Esophagus muscularis mucosa (tissue), 4 donors: Measurements from ENCODE around the gene GDF10. TPM values are rescaled to one million over a fixed set of nuclear protein-coding genes. Genes with fewer than 3 reads are reported as not detected.

ENCODE experiments used
- DNase-seq: peaks from one replicate; pipeline ENCODE4 v3.0.0-alpha.2; 2017; ENCODE audit errors: extremely low spot score
- H3K27ac ChIP-seq, 4 donors: fragments of 200-600 bp; sonication (generic); replicated peaks in 1 of 4; 1 replicate in 3 of 4; 2 replicates in 1 of 4; pipeline ENCODE4 v1.5.1; 2016 to 2019; ENCODE audit warnings: mild to moderate bottlenecking in 1 of 4
- H3K27me3 ChIP-seq, 4 donors: fragments of 200-600 bp; sonication (generic); one replicate each; pipeline versions ENCODE4 v1.5.1 to v1.6.0; 2016 to 2019
- H3K36me3 ChIP-seq, 4 donors: fragments of 200-600 bp; sonication (generic); one replicate each; pipeline ENCODE4 v1.5.1; 2016 to 2019
- H3K4me1 ChIP-seq, 4 donors: fragments of 200-600 bp; sonication (generic); one replicate each; pipeline ENCODE4 v1.5.1; 2016 to 2019
- H3K4me3 ChIP-seq, 4 donors: fragments of 200-600 bp; sonication (generic); 1 replicate in 2 of 4; 2 replicates in 2 of 4; pipeline ENCODE4 v1.5.1; 2016 to 2019; ENCODE audit warnings: mild to moderate bottlenecking in 4 of 4, moderate library complexity in 1 of 4
- H3K9me3 ChIP-seq, 4 donors: fragments of 200-600 bp; sonication (generic); 1 replicate in 3 of 4; 2 replicates in 1 of 4; pipeline ENCODE4 v1.5.1; 2016 to 2019
- EP300 ChIP-seq: sonication (generic); formaldehyde crosslinking; IDR thresholded peaks from one replicate; pipeline ENCODE4 v1.6.1; 2017; ENCODE audit warnings: antibody characterized with exemption
- POLR2A ChIP-seq: fragments of 450-650 bp; IDR thresholded peaks from one replicate; pipeline ENCODE4 v1.6.1; 2017; ENCODE audit warnings: antibody characterized with exemption, moderate library complexity, mild to moderate bottlenecking, low read depth
- POLR2AphosphoS5 ChIP-seq, 2 donors: sonication (generic); formaldehyde crosslinking; IDR thresholded peaks; one replicate each; pipeline ENCODE4 v1.6.1; 2017; ENCODE audit warnings: antibody characterized with exemption in 2 of 2
- WGBS: methylation state at CpG from one replicate; pipeline ENCODE4 v1.1.5; 2018; 5-methylcytosine and 5-hydroxymethylcytosine counted together
- intact Hi-C: fragments of 100-400 bp; cut with DNase I; formaldehyde crosslinking; loops from one replicate; pipeline ENCODE4 v1.15.1; 2023
- total RNA-seq, 4 donors: library from RNA; depleted of rRNA; stranded (reverse); fragments of >200 nt; gene quantifications; one replicate each; pipeline versions ENCODE4 v1.1.0 to v1.2.1, GENCODE V29; 2016
- TF ChIP-seq, protein P1 (sequence below), 3 experiments: fragments of 200-600 bp in 2 of 3; fragments of 450-650 bp in 1 of 3; sonication (generic) in 2 of 3; IDR thresholded peaks; one replicate each; pipeline ENCODE4 v1.5.1; 2017 to 2019; ENCODE audit warnings: antibody characterized with exemption in 3 of 3, mild to moderate bottlenecking in 2 of 3, moderate library complexity in 1 of 3

Gene GDF10
- total RNA-seq, 4 donors from 2014 or later: 5.6 to 33.3 (median 29.5) TPM

- TF ChIP-seq, protein P1, sequence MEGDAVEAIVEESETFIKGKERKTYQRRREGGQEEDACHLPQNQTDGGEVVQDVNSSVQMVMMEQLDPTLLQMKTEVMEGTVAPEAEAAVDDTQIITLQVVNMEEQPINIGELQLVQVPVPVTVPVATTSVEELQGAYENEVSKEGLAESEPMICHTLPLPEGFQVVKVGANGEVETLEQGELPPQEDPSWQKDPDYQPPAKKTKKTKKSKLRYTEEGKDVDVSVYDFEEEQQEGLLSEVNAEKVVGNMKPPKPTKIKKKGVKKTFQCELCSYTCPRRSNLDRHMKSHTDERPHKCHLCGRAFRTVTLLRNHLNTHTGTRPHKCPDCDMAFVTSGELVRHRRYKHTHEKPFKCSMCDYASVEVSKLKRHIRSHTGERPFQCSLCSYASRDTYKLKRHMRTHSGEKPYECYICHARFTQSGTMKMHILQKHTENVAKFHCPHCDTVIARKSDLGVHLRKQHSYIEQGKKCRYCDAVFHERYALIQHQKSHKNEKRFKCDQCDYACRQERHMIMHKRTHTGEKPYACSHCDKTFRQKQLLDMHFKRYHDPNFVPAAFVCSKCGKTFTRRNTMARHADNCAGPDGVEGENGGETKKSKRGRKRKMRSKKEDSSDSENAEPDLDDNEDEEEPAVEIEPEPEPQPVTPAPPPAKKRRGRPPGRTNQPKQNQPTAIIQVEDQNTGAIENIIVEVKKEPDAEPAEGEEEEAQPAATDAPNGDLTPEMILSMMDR (IDR thresholded peaks at IDR 0.05): no peak
- TF ChIP-seq POLR2A (no peak), POLR2AphosphoS5 (IDR thresholded peaks at IDR 0.05) (no peak), EP300 (no peak)
- H3K4me3 ChIP-seq: no peak overlapping the region
- H3K9me3 ChIP-seq: no peaks in the 10 kb centered on the region
- no peak for DNase-seq
- peaks cover 0 to 8% (median 0%) of the 10 kb centered on the region in 4 donors for H3K4me1 ChIP-seq
- peaks cover 0 to 6% (median 0%) of the 10 kb centered on the region in 4 donors for H3K27me3 ChIP-seq
- no peak overlapping the region for H3K27ac ChIP-seq
- intact Hi-C loops: no loop called here
- WGBS: 67% methylated on average over 3 of the region's 3 CpGs
- H3K36me3 ChIP-seq: no peaks in the 10 kb centered on the region
Observed at GRCh38 chr10:47291682-47292081, 8.3 kb upstream of the GDF10 start.

- H3K9me3 ChIP-seq: no peaks in the 10 kb centered on the region
- WGBS: 93% methylated on average over 9 of the region's 9 CpGs
Observed at GRCh38 chr10:47294057-47294456, 5.9 kb upstream of the GDF10 start.

GRCh38 chr10:47294501-47294900 lies 5.5 kb upstream of the GDF10 start:
- DNase-seq: no peak
- intact Hi-C loops: no loop called here
- TF ChIP-seq POLR2A: no peak
- TF ChIP-seq, protein P1 (IDR thresholded peaks at IDR 0.05): no peak
- TF ChIP-seq POLR2AphosphoS5 (IDR thresholded peaks at IDR 0.05): no peak
- no peak for TF ChIP-seq EP300
- 96% methylated on average over 5 of the region's 5 CpGs for WGBS
- no peak overlapping the region for H3K4me3 ChIP-seq
- peaks cover 0 to 3% (median 0%) of the 10 kb centered on the region in 4 donors for H3K27me3 ChIP-seq
- peaks cover 0 to 19% (median 7%) of the 10 kb centered on the region in 4 donors for H3K4me1 ChIP-seq
- H3K9me3 ChIP-seq: no peaks in the 10 kb centered on the region
- no peaks in the 10 kb centered on the region for H3K36me3 ChIP-seq
- H3K27ac ChIP-seq: no peak overlapping the region

More at GRCh38 chr10:47294057-47294456, 5.9 kb upstream of the GDF10 start:
- Histone ChIP-seq H3K36me3 (no peaks in the 10 kb centered on the region), H3K27ac (no peak overlapping the region), H3K4me3 (no peak overlapping the region), H3K4me1 (peaks cover 0 to 17% (median 5%) of the 10 kb centered on the region in 4 donors), H3K27me3 (no peaks in the 10 kb centered on the region)
- intact Hi-C loops: no loop called here
- TF ChIP-seq POLR2A (no peak), POLR2AphosphoS5 (IDR thresholded peaks at IDR 0.05) (no peak), EP300 (no peak)
- TF ChIP-seq, protein P1 (IDR thresholded peaks at IDR 0.05): no peak
- DNase-seq: no peak

DNA sequence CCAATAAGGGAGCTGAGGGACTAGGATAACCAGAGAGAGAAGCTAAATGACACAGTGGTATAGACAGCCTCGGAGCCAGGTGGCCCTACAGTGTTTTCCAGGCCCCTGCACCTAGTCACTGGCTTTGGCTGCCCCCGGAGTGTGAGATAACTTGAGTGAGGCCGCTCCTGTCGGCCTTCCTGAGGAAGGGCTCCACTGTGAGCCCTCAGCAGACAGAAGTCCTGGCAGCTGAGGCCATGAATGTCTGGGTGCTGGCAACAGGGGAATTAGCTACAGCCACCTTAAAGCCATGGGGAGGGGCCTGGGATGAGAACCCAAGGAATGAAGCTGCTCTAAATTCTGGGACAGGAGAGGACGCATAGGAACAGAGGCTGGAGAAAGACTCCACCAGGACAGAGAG lies 4.6 kb upstream of the GDF10 start:
- Histone ChIP-seq H3K9me3 (no peaks in the 10 kb centered on the region), H3K27me3 (peaks cover 0 to 12% (median under 1%) of the 10 kb centered on the region in 4 donors), H3K27ac (no peak overlapping the region), H3K4me1 (peaks cover under 1 to 28% (median 15%) of the 10 kb centered on the region in 4 donors), H3K4me3 (no peak overlapping the region), H3K36me3 (no peaks in the 10 kb centered on the region)
- DNase-seq: no peak
- TF ChIP-seq, protein P1 (IDR thresholded peaks at IDR 0.05): no peak
- no peak for TF ChIP-seq POLR2AphosphoS5 (IDR thresholded peaks at IDR 0.05)
- no peak for TF ChIP-seq EP300
- no peak for TF ChIP-seq POLR2A
- 94% methylated on average over 5 of the region's 5 CpGs for WGBS
- intact Hi-C loops: no loop called here
